Measurements from ENCODE around the gene ZNF324.
"Not testable (repeated sequence)": the region's sequence is repeated elsewhere in the genome, so short reads cannot be mapped to it uniquely, and the experiment has no call there.

ZNF324 gene

GRCh38 chr19:58507602-58508223 is 40.8 kb downstream of the ZNF324 start:
- not testable (repeated sequence) for DNase-seq

DNA sequence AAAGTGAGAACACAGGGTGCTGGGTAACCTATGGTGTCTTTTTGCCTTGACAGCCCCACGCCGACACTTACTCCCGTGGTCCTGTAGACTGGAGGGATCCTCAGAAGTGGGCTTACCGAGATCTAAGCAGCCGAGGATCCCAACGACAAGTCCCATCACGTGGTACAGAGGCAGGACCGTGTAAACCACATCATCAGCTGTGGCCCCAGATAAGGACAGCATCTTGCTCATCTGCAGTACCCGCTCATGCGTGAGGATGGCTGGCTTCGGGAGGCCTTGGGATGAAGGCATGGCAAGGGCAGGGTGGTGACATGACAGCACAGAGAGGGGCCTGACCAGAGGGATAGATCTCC is 42.8 kb downstream of the ZNF324 start:
- no peak for DNase-seq

- DNase-seq: no peak
These were observed 43.4 kb downstream of the ZNF324 start for GRCh38 chr19:58510084-58510862.

DNA sequence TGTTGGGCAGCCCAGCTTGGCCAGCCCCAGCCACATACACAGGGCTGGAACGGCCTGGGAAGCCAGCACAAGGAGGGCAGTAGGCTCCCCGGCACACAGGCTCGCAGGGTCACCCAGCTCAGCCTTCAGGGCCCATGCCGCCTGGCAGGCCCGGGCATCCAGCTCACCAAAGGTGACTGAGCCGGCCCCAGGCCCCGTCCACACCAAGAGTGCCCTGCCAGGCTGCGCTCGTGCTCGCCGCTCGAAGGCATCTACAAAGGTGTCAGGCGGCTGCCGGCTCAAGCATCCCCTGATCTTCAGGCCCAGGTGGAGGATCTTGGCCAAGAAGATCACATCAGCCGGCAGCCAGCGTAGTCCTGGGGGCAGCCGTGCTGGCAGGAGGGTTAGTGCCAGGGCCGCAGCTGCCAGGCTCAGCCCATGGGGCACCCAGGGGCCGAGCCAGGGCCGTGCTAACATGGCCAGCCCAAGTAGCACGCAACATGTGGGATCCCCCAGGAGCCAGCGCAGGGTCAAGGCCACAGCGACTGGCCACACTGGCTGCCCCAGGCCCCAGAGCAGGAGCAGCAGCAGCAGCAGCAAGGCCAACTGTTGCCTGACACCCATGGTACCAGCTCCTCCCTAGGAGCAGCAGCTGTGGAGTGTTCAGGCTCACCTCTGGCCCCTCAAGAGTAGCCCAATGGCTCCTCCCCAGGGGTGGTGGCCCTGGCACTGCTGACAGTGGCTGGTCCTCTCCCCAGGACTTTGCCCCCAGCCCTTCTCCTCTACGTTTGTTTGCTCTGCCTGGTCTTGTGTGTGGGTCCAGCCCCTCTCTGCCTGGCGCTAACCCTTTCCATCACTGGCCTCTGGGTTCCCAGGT is 44.7 kb downstream of the ZNF324 start, which contains the start of gene SLC27A5:
Gene SLC27A5, minus strand, starts transcription at position 640 of the 856 bp plus-strand sequence. Its CDS starts 37 bp downstream, at position 603.
- DNase-seq: no peak

DNA sequence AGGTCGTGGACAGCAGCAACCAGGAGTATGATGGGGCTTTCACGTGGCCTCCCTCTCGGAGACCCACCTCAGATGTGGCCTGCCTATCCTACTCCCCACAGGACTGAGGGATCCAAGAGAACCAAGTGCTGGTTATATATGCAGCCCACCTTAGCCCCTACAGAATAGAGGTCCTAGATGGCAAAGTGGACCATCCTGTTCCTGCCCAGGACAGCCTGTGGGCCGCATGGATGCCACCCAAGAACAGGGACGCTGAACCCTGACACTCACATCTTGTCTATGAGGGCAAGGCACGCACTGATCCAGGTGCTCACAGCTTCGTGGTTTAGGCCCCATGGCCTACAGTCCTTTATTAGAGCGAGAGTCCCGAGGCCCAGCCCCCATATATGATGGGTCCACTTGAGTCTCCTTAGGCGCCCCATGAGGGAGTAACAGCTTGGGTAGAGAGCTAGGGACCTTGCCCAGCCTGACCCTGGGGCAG is 46.4 kb downstream of the ZNF324 start:
- DNase-seq: no peak

- peak; percentile 91 for DNase-seq
These were observed 47.0 kb downstream of the ZNF324 start for GRCh38 chr19:58513694-58514563.

- DNase-seq: no peak
These were observed 47.7 kb downstream of the ZNF324 start for GRCh38 chr19:58514564-58515022.

GRCh38 chr19:58515259-58515658 is 48.4 kb downstream of the ZNF324 start:
- no peak for DNase-seq

DNA sequence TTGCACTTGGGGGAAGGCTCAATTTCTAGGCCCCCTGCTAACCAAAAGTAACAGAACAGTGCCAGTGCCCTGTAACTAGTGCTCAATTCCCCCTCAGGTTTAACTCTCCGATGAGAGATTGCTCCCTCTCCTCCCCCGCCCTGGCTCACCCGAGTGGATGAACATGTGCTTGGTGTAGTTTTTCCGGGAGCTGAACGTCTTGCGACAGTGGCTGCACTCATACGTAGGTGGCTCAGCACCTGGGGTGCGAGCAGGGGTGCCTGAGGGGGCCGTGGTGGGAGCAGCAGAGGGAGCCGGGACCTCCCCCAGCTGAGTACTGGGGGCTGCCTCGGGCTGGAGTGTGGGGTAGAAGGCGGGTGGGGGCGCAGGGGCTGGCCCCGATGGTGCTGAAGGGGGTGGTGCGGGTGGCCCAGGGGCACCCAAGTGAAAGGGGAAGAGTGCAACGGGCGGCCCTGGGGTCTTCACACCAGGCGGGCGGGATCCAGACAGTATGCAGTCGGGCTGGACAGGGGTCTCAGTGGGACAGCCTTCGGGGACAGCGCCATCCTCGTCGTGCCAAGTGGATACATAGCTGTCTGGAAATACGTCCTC is 49.5 kb downstream of the ZNF324 start:
- no peak for DNase-seq

- no peak for DNase-seq
These were observed 50.3 kb downstream of the ZNF324 start for GRCh38 chr19:58516964-58517833.

DNA sequence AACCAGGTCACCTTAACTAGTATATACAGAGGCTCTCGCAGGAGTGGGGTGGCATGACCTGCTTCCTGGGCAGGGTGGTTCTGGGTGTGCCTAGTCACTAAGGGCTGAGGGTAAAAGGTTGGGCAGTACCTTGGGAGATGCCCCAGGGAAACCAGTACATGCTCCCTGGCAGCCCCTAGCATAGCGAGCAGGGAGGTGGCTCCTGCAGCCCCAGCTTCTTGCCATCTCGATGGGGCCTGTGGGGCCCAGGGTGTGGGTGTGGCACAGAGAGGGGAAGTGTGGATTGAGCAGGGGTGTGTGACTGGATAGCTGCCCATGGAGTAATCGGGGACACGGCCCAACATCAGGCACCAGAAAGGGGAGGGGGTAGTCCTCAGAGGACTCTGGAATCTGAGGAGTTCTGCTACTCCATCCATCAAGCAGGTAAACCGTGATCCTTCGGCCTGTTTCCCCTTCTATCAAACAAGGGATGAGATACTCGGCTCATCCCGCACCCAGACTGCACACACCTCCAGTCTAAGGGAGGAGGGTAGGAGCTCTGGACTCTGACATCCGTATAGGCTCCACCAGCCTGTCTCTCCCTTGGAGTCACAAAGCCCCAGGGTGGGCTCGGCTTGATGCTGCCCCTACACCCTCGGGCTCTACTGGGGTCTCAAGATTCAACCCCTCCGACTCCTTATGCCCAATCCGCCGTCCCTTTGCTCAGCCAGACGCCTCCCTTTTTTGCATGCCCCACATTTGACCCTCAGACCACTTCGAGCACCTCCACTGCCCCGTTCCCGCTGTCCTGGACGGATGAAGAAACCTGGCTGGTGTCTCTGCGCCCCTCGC is 51.6 kb downstream of the ZNF324 start:
- DNase-seq: no peak

- DNase-seq: peak; percentile 65
These were observed 52.1 kb downstream of the ZNF324 start for GRCh38 chr19:58519087-58519354.

- DNase-seq: peak; percentile 96
These were observed 52.7 kb downstream of the ZNF324 start, which contains the start of gene ZBTB45 for GRCh38 chr19:58519355-58520256. TSS of gene ZBTB45 (minus strand) at chr19:58519810. CDS start at chr19:58517673, 2,137 bp downstream.

GRCh38 chr19:58520257-58520599 is 53.3 kb downstream of the ZNF324 start:
- DNase-seq: no peak

GRCh38 chr19:58521651-58522050 is 54.8 kb downstream of the ZNF324 start:
- DNase-seq: no peak

GRCh38 chr19:58522709-58523108 is 55.8 kb downstream of the ZNF324 start:
- DNase-seq: no peak

Measured in NCI-H1694 (cell line).